HG03521 (cell line): Measurements from ENCODE around the gene CALCR.
A peak's percentile ranks its signal among the peaks of the same experiment; 100 is the strongest.

Experiments used
- ATAC-seq: cut with Tn5 transposase; IDR thresholded peaks from one replicate; pipeline ENCODE4 v1.9.1; 2021; ENCODE audit warnings: mild to moderate bottlenecking, moderate library complexity; ENCODE audit not compliant: unreplicated experiment

CALCR gene

DNA sequence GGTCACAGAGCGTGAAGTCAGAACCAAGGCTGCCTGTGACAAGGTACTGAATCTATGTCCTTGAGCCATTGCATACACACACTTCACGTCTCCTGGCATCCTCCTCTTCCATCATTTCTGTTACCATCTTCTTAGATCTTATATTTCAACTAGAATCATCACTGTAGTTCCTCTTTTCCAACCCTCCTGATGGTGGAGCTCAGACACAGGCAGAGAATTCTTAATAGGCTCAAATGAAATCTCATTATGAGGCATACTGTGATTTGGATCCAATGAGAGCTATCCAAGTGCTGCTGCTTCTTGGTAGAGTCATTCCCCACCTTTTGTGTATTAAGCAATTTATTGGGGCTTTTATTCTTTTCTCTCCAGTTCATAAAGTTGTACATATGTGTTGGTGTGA, 113.2 kb downstream of the CALCR start:
- no peak for ATAC-seq

DNA sequence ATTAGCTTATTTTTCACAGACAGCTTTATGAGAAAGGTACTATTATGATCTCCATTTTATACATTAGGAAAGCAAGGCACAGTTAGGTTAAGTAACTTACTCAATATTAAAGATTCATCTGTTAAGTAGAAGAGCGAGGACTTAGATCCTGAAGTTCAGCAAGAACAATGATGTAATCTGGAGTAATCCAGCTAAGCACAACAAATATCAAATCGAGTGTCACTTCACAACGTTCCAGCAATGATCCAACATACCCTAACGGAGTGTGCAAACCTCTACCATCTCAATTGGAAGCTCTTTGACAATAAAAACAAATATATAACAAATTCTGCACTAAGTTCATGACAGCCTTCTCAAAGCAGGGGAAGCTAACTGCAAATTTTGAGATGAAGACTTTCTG, 121.3 kb downstream of the CALCR start:
- ATAC-seq, result no peak

DNA sequence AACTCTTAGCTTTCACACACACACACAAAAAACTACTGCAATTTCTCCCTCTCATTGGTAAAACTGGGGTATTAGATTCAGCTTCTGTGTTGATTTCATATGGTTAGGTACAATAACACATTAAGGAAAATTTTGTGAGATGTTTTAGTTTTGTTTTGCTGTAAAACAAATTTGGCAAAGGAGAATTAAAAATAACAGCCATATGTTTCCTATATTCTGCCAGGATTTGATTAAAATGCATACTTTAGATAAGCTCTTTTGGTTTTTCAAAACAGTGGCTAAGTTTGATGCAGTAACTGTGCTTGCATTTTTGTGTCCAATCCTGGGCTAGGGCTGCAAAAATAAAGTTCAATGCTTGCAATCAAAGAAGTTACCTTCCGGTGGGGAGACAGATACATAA, 126.3 kb downstream of the CALCR start:
- ATAC-seq, result no peak

DNA sequence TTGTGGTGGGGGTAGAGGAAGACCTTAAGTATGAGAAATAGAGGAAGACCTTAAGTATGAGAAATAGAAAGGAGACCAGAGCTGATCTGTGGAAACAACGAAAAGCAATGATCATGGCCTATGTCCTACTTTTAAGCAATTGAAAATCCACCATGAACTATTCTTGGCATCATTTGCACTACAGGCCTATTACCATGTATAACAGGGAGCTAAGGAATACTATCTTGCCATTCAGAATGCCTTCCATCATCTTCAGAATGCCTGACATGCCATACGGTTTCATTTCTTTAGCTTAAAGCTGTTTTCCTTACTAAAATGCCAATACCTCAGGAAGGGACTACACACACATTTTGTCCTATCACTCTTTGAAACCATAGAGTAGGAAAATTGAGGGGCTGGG, 127.0 kb downstream of the CALCR start:
- ATAC-seq, result no peak

DNA sequence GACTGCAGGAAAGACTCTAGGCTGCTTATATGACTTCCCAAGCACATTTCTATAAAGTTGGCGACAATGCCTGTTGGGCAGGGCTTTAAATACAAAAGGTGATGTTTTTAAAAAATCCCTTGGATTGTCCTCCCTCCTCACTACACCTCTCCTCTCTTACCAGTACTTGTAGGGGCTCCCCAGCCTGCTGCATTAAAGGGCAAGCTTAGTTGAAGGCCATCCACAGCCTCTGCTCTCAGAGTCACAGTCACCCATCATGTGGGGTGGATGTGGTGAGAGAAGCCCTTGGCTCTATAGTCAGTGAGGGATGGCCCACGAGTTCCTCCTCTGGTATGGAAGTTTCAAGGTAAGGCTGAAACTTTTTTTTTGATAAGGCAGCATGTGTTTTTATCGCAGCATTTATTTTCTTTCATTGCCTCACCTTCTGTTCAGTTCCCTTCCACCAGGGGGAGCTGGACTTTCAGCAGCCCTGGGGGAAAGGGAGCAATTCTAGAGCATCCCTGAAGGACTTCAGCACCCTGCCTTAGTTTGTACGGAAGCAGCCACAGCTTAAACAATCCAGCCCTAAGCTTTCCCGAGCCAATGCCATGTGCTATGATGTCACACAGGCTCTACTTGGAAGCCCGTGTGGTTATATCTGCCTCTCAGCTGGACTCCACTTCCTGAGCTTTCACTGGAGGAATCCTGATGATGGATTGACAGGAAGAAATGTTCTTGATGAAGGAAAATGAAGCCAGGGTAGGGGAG, 131.9 kb downstream of the CALCR start:
- peak; percentile 64 for ATAC-seq

DNA sequence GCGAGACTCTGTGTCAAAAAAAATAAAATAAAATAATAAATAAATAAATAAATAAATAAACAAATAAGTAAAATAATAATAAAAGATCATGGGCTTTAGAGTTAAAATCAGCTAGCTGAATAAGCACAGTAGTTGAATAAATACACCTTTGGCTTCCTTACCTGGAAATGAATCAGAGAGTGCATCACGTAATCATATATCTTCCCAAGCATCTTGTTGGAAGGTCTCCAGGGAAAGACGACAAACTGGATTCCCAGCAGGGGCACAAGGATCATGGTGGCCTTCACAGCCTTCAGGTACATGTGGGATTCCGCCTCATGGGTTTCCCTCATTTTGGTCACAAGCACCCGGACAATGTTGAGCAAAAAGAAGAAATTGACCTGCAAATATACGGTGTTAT, 138.7 kb downstream of the CALCR start:
- no peak for ATAC-seq

DNA sequence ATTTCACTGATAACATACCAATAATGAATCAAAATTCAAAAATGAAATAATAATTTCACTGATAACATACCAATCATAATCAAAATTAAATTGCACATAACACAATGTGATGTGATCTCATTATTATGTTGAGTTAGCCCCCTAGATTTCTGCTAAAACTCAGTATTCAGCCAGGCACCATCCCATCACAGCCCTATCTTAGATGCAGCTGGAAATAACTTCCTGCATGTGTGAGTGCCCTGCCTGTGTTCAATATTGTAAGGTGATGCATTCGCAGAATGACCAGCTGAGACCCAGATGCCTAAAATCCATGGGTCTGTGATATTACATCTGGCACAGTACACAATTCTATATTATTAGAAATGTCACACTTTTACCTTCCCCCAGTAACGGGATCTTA, 142.4 kb downstream of the CALCR start:
- ATAC-seq, result no peak

DNA sequence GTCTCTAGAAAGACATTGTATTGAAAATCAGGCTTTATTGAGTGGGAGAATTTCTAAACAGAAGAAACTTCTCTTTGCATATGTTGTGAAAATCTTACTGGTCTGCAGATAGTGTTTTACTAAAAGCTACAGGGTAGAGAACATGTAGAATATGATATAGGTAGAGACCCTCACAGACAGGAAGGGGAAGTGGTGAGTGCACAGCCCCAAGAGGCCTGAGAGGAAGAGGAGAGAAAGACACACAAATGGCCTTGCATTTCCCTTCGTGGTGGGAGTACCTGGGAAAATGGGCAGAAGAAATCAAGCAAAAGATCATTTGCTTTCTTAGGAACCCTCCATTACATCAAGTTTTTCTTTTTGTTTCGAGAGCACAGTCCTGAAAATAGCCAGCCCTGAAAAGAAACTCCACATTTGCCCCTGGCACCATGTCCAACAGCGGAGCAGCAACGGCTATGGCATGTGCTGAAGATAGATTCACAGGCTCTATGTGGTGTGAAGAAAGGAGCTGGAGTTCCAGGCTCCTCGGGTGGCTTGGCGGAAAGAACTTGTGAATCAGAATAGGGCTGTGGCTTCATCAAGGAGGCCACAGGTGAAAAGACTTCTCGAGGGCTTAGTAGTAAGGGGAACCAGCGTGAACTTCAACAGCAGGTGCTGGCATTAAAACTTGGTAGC, 143.5 kb downstream of the CALCR start:
- no peak for ATAC-seq

DNA sequence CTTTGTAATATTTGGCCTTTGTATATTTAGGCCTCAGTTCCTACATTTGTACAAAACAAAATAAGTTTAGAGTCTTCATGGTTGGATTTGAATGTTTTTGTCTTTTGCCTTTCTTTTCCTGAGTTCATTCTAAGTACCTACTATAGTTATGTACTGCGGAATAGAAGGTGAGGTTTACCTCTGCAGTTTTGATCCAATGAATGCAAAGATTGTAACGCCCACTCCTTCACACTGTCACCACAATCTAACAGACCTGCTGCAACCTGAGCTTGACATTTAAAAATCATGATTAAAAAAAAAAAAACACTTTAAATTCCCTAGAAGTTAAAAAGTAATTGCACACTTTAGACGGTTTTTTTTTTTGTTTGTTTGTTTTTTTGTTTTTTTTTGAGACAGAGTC, 145.0 kb downstream of the CALCR start:
- no peak for ATAC-seq

DNA sequence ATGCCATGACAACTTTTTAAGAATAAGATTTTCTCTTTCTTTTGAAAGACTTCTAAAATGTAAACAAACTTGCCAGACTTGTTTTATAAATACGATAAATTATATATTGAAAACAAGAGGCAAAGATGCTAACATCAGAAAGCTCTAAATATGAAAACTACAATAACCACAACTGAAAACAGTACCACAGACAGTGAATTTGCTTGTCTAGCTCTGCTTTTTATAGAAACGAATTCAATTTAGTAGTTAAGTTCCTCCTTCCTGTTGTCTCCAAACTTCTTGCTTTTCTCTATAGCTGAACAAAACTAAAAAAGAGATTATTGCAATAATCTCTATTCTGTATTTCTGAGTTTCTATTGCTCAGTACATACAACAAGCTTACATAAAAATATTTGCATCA, 147.4 kb downstream of the CALCR start:
- no peak for ATAC-seq

DNA sequence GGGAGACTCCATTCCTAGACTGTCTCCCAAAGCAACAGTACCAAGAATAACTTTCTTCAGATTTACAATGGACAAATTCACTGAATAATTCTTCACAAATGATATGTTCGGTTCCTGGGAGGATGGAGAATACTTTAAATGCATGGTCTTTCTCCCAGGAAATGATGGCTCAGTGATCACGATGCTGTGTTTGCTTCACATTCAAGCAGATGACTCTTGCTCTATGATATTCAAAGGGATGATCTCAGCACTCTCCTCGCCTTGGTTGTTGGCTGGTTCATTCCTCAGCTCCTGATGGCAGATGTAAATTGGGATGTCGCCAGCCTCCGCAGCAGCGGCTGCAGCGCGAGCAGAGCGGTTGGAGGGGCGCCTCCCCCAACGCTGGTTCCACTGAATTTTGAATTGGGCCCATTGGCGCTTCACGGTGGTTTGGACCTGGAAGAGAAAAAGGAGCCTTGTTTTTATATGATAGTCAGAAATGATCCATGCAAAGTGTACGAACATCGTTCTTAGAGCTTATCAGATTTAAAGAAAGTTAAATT, 148.3 kb downstream of the CALCR start:
- ATAC-seq, result no peak

DNA sequence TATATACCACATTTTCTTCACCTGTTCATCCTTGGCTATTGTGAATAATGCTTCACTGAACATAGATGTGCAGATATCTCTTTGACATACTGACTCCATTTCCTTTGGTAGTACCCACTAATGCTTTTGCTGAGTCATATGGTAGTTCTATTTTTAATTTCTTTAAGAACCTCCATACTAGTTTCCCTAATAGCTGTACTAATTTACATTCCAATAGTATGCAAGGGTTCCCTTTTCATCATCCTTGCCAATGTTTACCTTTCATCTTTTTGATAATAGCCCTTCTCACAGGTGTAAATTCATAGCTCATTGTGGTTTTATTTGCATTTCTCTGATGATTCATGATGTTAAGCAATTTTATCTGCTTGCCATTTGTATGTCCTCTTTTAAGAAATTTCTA, 159.9 kb downstream of the CALCR start:
- no peak for ATAC-seq

DNA sequence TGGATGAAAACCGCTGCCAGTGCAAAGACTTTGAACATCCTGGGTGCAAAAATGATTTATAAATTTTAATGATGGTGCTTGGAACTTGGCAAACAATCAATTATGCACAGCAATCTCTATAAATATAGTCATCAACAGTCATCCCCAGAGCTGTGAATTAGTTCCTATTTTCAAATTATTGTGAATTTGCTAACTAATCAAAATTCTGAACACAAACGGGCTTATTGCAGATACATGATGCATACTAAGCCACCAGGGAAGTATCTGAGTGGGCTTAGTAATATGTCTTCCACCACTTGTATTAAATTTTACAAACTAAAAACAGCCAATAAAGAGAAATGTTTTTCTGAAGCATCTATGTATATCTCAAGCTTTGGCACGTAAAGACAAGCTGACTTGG, 165.2 kb downstream of the CALCR start:
- ATAC-seq, result no peak

DNA sequence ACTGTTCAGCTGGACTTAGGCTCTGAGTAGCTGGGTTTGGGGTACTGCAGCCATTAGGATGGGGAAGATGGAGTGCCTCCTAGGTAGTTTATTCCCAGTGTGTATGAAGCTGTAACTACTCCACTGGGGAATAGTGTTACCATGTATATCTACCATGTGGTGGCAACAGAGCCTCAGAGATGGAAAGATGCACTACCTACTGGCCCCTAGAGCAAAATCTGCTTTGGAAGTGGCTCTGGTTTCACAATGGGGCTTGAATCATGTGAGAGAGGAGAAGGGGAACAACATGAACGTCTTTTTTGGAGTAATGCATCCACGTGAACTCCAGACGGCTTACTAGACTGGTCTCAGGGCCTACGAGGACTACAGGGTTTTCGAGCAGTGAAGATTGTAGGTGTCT, 167.3 kb downstream of the CALCR start:
- no peak for ATAC-seq

DNA sequence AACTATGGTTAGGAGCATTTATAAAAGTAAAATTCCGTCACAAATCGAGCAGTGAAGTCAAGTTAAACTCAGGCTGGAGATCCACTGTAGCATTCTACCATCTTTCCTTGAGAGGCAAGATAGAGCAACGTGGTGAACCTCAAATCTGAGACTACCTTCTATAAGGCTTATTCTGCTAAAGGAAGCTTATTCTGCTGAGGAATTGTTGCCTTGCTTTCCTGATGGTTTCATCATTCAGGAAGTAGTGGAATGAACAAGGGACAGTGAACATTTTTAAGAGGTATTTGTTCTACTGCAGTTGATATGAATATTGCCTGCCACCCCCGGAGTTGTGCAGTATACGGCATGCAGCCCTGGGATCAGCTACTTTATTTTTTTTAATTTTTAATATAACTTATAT, 171.6 kb downstream of the CALCR start:
- ATAC-seq, result no peak

DNA sequence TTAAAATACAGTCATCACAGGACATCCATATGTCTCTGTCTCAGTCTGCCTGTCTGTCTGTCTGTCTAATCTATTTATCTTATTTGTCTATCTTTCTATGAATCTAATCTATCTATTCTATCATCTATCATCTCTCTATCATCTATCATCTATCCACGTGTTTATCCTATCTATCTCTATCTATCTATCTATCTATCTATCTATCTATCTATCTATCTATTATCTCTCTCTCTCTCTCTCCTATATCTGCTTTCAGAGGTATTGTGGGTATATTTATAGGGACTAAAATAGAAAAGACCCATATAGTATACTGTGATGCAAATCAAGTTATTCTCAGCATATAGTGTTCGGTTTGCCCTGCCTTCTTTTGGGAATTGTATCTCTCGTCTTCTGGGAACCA, 174.9 kb downstream of the CALCR start:
- ATAC-seq, result no peak

DNA sequence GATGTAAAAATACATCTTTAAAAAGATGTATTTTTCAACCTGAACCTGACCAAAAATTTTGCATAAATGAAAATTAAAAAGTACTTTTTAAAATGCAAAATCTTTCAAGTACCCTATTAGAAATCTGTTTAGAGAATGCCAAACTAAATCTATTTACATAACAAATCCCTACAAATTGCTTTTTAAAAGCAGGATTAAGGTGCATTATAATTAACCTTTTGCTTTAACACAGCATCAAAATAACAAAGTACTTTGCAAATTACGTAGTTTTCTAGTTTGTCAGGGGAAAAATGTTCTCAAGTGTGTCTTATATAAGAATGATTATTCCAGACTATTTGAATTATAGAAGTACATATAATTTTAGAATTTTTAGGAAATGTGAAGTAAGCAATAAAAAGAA, 181.5 kb downstream of the CALCR start:
- no peak for ATAC-seq

DNA sequence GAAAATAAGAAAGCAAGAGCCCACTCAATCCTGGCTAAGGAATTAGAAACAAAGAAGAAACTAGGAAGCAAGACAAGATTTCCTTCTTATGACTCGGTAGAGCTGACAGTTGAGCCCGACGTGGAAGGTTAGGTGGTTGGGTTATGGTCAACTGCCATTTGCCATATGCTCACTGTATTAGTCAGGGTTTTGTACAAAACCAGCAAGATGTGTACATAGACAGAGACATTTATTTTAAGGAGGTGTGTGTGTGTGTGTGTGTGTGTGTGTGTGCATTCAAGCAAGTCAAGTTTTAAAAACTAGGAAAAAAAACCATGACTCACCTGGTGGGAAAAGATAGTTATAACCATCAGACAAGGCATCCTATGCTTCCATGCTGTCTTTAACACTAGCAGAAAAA, 183.9 kb downstream of the CALCR start:
- ATAC-seq, result no peak

DNA sequence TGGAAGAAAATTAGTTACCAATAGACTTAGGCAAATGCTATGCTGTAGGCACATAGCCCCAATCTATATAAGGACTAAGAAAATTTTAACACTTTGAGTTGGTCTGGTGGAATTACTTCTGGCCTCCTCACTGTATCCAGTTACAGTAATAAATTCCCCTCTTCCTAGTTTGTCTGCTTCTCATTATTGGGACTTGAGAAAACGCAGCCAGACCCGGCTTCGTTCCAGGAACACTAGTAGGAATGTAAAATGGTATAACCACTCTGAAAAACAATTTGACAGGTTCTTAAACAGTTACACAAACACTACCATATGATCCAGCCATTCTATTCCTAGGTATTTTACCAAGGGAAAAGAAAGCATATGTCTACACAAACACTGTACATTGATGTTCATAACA, 192.2 kb downstream of the CALCR start:
- no peak for ATAC-seq

DNA sequence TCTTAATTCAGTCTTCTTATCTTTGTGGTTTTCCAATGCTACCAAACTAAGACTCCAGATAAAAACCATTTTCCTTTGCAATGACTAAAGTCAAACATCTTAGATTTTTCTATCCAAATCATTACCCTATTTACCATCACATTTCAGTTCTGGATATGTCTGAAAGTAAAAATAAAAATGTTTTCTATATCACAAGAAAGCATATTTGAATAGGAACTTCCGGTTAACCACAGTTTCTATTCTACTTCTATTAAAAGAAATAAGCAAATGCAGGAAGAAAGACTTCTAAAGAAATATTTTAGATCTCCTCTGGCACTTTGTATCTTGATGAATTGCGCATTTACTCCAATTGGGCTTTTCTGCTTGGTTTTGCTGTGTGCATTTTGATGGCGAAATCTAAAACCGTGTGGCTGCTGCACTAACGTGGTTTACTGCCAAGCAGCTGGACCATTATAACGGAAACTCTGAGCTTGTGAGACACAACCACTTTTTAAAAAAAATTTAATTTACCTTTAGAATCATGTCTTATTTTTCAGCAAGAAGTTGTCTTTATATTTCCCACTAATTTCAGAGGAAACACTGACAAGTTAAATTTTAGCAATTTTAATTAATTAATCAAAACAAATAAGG, 196.3 kb downstream of the CALCR start:
- ATAC-seq, result no peak

DNA sequence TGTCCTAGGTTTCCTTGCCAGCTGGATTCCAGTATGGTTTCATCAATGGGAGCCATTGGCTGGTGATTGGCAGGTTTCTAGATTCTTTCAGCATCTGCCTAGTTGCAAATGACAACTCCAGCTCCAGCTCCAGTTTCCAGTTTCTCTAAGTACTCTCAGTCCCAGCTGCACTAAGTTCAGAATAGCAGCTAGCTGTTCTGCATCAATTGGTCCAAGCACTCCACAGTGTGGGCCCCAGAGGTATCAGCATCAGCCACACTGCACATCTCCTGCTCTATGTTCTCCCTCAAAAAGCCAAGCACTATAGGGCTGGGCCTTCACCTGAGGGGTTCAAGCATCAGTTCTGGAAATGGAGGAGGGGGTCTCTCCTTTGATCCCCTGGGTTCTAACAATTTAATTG, 198.9 kb downstream of the CALCR start:
- no peak for ATAC-seq
